PC-3 (cell line): Measurements from ENCODE around the gene CDRT4.

Experiments
- EZH2 ChIP-seq: fragments of 300-600 bp; sonication (generic); IDR thresholded peaks from one replicate; pipeline ENCODE4 v1.6.1; 2017; ENCODE audit warnings: antibody characterized with exemption, mild to moderate bottlenecking, low read length; ENCODE audit not compliant: unreplicated experiment
- EZH2phosphoT487 ChIP-seq: fragments of 300-600 bp; sonication (generic); IDR thresholded peaks from 2 replicates; pipeline ENCODE4 v1.6.1; 2018; ENCODE audit warnings: mild to moderate bottlenecking, antibody characterized with exemption, low read length, borderline replicate concordance
- TF ChIP-seq, protein P1 (sequence below): fragments of 300-600 bp; sonication (generic); conservative IDR thresholded peaks from 2 replicates; pipeline ENCODE4 v1.5.1; 2017; ENCODE audit warnings: antibody characterized with exemption, low read depth, mild to moderate bottlenecking, low read length

DNA sequence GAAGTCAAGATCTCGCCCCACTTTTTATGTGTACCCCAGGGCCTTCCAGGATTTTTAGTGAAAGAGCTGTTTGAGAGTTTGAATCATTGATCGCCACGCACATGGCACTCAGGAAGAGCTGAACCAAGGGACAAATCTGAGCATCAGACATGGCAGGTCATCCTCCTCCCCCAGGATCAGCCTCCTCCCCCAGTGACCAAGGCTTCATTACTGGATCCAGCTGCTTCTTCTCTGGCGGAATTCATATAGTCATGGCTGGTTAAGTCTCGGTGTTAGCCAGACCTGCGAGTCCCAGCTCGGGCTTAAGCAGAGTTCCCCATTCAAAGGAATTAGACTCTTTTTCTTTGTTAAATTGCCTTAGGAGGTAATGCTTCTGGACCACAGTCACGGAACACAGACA, 32.5 kb downstream of the CDRT4 start:
- TF ChIP-seq, protein P1, sequence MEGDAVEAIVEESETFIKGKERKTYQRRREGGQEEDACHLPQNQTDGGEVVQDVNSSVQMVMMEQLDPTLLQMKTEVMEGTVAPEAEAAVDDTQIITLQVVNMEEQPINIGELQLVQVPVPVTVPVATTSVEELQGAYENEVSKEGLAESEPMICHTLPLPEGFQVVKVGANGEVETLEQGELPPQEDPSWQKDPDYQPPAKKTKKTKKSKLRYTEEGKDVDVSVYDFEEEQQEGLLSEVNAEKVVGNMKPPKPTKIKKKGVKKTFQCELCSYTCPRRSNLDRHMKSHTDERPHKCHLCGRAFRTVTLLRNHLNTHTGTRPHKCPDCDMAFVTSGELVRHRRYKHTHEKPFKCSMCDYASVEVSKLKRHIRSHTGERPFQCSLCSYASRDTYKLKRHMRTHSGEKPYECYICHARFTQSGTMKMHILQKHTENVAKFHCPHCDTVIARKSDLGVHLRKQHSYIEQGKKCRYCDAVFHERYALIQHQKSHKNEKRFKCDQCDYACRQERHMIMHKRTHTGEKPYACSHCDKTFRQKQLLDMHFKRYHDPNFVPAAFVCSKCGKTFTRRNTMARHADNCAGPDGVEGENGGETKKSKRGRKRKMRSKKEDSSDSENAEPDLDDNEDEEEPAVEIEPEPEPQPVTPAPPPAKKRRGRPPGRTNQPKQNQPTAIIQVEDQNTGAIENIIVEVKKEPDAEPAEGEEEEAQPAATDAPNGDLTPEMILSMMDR: no peak
- TF ChIP-seq EZH2: no peak
- TF ChIP-seq EZH2phosphoT487: no peak
